Measurements from ENCODE around the gene PCDH8. TPM values are rescaled to one million over a fixed set of nuclear protein-coding genes. Genes with fewer than 3 reads are reported as not detected.

PCDH8 gene
- total RNA-seq, 1 donor from 2014 or later = not detected

GRCh38 chr13:52851137-52851962 is 2.9 kb upstream of the PCDH8 start:
- DNase-seq (peak; percentile 40), ATAC-seq (peak; percentile 76)
- intact Hi-C loops (cut with micrococcal nuclease) = no loop called here

GRCh38 chr13:52850396-52851136 is 2.1 kb upstream of the PCDH8 start:
- intact Hi-C loops (cut with micrococcal nuclease) = no loop called here
- DNase-seq (peak; percentile 83), ATAC-seq (peak; percentile 94)

DNA sequence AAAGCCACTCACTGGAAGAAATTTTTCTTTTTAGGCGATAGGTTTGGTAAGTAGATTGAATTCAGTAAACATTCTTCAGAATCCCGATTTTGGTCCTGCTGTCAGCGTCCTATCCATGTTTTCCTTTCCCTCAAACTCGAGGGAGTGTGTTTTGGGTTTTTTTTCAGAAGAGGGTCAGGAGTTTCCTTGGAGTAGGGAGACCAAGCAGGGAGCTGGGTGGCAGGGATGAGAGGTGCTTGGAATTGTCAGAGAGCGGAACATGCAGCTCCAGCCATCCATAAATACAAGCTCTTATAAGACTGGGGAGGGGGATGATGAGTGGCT is 1.6 kb upstream of the PCDH8 start:
- intact Hi-C loops (cut with micrococcal nuclease) = no loop called here
- DNase-seq (no peak), ATAC-seq (no peak)

DNA sequence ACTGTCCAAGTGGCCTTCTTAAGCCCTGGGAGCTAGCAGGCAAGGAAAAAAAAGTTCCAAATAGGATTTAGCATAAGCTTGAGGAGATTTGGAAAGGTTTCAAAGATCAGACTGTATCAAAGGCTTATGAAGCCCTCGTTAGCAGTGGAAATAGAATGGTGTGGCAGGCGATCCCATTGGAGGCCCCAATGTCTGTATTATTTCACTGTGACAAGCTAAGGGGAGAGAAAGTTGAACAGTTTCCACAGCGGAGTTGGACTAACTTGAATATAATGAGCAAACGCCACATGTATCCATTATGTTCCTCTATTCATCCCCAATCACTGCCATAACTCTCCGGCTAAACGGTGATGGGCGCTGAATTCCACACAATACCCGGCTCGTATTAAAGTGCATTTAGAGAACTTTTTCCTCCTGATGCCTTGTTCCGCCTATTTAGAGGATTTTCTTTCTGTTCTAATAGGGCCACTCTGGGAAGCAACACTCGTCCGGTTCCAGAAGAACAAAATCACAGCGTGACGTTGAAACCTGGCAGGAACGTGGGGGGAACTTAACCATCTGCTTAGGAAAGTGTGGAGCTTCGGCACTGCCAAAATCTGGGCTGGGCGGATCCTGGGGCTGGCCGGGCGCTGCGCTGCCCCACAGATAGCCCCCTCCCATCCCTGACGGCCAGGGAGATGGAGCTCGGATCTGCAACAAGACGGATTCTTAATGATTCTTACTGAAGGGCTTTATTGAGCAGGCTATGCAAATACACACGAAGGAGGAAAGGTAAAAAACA is 1.0 kb upstream of the PCDH8 start:
- intact Hi-C loops (cut with micrococcal nuclease) = no loop called here
- ATAC-seq = no peak
- DNase-seq = no peak

DNA sequence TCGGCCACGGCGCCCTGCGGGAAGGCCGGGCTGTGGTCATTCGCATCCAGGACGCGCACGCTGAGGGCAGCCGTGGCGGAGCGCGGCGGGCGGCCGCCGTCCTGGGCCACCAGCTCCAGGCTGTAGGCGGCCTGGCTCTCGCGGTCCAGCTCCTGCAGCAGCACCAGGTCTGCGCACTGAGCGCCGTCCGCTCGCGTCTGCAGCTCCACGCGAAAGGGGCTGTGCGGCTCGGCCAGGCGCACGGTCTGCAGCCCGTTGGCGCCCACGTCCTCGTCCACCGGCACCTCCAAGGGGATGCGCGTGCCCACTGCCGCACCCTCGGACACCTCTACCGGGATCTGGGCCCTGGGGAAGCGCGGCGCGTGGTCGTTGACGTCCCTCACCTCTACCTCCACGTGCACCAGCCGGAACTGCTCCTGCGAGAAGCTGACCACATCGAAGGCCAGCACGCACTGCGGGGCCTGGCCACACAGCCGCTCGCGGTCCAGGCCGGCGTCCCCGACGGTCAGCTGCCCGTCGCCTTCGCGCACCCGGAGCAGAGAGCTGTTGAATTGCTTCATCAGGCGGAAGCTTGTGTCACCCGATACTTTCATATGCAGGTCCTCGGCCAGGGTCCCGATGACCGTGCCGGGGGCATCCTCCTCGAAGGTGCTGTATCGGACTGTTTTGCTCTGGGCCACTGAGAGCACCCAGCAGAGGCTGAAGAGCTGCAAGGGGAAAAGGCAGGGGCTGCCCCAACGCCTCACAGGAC is 583 bp downstream of the PCDH8 start:
- no peak for DNase-seq
- intact Hi-C loops (cut with micrococcal nuclease) = no loop called here

GRCh38 chr13:52847322-52847681 is 1.1 kb downstream of the PCDH8 start:
- intact Hi-C loops (cut with micrococcal nuclease) = no loop called here
- no peak for ATAC-seq
- DNase-seq = no peak

More for the DNA sequence above, 583 bp downstream of the PCDH8 start:
- no peak for ATAC-seq

DNA sequence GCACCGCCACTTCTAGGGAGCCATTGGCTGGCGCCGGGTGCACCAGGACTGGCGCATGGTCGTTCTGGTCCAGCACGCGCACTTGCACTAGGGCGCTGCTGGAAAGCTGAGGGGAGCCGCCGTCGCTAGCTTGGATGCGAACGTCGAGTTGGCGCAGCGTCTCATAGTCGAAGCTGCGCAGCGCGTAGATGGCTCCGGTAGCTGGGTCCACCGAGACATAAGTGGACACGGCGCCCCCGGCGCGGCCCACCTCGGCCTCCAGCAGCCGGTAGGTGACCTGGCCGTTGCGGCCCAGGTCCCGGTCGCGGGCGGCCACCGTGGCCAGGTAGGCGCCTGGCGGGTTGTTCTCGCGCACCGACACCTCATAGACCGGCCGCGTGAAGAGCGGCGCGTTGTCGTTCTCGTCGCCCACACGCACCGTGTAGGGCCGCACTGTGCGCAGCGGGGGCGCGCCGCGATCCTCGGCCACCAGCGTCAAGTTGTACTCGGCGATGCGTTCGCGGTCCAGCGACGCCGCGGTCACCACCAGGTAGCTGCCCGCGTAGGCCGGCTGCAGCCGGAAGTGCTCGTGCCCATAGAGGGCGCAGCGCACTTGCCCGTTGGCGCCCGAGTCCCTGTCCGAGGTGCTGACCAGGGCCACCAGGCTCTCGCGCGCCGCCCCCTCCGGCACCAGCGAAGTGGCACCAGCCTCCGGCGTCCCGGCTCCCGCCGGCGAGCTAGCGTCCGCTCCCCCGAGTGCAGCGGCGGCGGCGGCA is 1.7 kb downstream of the PCDH8 start:
- ATAC-seq (peak; percentile 69), DNase-seq (peak; percentile 69)
- intact Hi-C loops (cut with micrococcal nuclease) = no loop called here

GRCh38 chr13:52845766-52846566 is 2.5 kb downstream of the PCDH8 start:
- ATAC-seq (no peak), DNase-seq (peak; percentile 41)
- intact Hi-C loops (cut with micrococcal nuclease) = no loop called here

- intact Hi-C loops (cut with micrococcal nuclease) = no loop called here
- ATAC-seq = no peak
- no peak for DNase-seq
Observed at GRCh38 chr13:52845334-52845761, 3.1 kb downstream of the PCDH8 start.

DNA sequence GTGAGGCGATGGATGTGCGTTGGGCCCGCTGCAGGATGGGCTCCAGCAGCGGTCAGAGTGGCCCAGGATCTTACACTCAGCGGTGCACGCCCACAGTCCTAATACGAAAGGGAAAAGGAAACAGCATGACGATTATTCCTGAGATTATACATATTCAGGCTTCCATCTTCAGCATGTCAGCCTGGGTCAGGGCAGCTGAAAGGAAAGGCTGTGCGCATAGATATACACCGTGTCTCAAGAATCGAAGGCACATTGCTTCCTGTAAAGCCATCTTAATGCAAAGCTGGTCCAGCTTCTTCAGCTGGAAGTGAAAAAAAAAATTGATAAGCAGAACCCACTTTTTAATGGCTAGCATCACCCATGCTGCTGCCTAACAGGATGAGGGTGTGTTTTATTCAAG is 3.6 kb downstream of the PCDH8 start:
- intact Hi-C loops (cut with micrococcal nuclease) = no loop called here
- DNase-seq (no peak), ATAC-seq (no peak)

DNA sequence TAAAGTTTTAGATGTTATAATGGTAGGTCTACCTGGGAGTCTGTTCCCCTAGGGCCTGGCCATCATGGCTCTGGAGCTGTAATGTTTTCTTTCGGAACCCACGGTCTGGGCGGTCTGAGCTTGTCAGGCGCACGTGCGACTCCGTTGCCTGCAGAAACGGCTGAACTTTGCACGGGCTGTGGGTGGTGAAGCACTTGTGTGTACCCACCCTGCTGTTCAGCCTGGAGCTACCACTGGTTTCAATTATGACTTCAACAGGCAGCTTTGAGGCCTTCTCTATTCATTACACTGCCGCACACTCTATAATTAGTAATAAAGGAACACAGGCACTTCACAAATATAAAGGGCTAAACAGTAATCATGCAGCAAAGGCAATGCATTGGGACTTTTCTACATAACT is 6.0 kb downstream of the PCDH8 start:
- intact Hi-C loops (cut with micrococcal nuclease) = no loop called here
- ATAC-seq (no peak), DNase-seq (no peak)

DNA sequence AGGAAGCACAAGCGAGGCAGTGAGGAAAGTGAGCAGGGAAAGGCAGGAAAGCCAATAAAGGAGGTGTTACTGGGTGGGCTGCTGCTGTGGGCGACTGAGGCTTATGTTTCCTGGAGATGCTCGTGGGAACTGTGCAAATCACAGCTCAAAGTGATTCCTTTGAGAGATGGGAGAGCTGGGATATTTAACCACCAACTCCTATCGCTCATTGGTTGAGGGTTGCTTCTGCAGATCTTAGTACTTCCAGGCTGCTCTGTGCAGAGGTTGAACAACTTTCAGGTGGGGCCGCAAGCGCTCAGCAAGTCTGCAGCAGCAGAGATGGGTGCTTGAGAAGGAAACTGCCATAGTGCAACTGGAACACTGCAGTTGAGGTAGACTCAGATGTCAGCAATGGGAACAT is 8.4 kb downstream of the PCDH8 start:
- DNase-seq = no peak
- ATAC-seq = no peak
- intact Hi-C loops (cut with micrococcal nuclease) = no loop called here

DNA sequence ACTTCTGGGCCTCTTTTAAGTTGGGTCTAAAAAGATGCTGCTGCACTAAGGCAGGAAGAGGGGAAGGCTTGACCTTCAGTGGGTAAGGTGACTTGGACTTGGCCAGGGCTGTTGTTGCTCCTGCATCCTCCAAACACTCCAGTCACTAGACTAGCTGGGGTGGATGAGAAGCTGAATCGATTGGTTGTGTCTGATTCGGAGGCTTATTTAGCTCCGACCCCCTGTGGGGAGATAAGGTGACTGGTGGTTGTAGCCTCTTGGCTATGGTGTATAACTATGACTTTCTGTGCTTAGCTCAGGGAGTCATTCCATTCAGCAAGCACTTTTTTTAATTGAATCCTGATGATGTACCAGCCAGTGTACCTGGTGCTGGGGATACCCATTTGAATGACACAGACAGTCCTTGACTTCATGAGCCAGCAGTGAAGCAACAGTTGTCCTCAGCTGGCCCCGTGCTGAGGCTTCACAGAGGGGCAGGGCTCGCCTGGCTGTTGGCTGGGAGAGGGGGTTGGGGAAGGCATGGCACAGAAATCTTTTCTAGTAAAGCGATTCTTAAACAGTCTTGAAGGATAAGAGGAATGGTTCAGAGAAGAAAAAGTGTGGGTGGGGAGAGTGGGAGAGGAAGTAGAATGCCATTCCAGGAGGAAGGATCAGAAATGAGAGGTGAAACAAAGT is 9.9 kb downstream of the PCDH8 start:
- ATAC-seq = no peak
- no peak for DNase-seq
- intact Hi-C loops (cut with micrococcal nuclease) = no loop called here

GRCh38 chr13:52837850-52838249 is 10.6 kb downstream of the PCDH8 start:
- intact Hi-C loops (cut with micrococcal nuclease) = no loop called here
- DNase-seq = no peak
- no peak for ATAC-seq

- DNase-seq = no peak
- intact Hi-C loops (cut with micrococcal nuclease) = no loop called here
- no peak for ATAC-seq
Observed at GRCh38 chr13:52835071-52835839, 13.2 kb downstream of the PCDH8 start.

DNA sequence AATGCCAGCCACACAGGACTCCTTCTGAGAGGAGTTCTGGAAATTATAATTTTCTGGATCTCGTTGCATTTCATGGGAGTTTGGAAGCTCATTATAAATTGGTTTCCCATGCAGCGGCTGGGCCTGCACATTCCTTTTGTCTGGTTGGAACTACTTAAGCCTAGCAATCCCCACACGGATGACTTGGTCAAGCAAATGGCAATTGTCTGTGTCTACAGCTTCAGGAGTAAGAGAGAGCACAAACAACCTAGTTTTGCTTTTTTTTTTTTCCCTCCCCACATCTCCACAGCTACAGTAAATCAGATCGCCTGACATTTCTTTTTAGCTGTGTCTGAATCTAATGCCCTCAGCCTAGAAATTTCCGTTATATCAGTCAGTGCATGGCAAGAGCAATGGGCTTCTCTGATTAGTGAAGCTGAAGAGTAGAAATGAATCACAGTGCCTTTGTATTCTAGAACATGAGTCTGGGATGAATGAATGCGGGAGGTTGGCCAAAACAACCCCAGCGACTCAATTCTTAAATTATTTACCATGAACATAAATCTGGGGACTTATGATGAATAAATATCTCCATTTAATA is 15.1 kb downstream of the PCDH8 start:
- intact Hi-C loops (cut with micrococcal nuclease) = no loop called here
- no peak for DNase-seq
- ATAC-seq = no peak

All from left ventricle myocardium superior (tissue), 1 donor.